ENCODE results near the gene KRTAP10-2. TPM values are rescaled to one million over a fixed set of nuclear protein-coding genes. Genes with fewer than 3 reads are reported as not detected.

Gene KRTAP10-2
- total RNA-seq, 4 donors from 2014 or later: not detected

DNA sequence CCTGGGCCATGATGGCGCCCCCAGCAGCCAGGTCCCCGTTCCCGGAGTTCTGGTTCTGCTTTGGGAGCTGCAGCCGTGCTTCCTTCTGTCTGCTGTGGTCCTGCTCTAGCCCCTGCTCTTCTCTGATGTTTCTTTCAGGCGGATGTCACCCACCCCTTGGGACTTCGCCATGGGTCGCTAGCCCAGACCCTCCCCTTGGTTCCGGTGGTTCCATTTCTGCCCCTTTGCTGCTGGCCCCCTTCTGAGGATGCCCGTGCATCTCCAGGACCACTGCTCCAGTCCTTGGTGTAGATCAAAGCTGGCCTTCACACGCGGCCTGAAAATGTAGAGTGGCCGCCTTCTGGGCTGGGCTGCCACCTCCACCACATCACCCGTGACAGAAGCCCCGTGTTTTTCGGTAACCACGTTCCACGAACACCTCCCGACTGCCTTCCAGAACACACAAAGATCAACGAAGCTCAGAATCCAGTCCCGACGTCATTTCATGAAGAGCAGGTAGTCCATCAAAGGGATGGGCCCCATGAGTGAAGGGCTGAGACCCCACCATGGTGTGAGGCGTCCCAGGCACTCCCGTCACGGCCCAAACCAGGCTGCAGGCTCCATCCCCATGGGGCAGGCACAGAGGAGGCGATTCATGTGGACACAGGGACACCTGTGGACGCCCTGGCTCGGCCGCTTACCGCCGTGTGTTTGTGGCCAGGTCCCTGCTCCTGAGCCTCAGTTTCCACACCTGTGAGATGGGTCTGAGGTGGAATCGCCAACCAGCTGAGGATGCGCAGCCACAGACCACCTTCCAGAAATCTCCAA lies 35.7 kb downstream of the KRTAP10-2 start:
- DNase-seq (ENCODE audit: extremely low spot score): no peak
- Histone ChIP-seq H3K4me1 (peaks cover 1 to 3% (median 3%) of the 10 kb centered on the region in 4 donors), H3K36me3 (no peaks in the 10 kb centered on the region), H3K27me3 (peaks cover 0 to 26% (median 0%) of the 10 kb centered on the region in 4 donors), H3K27ac (replicated peaks in 1 of 4) (no peak overlapping the region), H3K9me3 (no peaks in the 10 kb centered on the region), H3K4me3 (no peak overlapping the region)
- intact Hi-C loops (cut with DNase I): no loop called here
- WGBS: 84% methylated on average over 23 of the region's 32 CpGs
- TF ChIP-seq POLR2AphosphoS5 (IDR thresholded peaks at IDR 0.05) (no peak), POLR2A (IDR thresholded peaks at IDR 0.05; ENCODE audit: low read depth) (no peak), EP300 (IDR thresholded peaks at IDR 0.05) (no peak)
- TF ChIP-seq, protein P1, sequence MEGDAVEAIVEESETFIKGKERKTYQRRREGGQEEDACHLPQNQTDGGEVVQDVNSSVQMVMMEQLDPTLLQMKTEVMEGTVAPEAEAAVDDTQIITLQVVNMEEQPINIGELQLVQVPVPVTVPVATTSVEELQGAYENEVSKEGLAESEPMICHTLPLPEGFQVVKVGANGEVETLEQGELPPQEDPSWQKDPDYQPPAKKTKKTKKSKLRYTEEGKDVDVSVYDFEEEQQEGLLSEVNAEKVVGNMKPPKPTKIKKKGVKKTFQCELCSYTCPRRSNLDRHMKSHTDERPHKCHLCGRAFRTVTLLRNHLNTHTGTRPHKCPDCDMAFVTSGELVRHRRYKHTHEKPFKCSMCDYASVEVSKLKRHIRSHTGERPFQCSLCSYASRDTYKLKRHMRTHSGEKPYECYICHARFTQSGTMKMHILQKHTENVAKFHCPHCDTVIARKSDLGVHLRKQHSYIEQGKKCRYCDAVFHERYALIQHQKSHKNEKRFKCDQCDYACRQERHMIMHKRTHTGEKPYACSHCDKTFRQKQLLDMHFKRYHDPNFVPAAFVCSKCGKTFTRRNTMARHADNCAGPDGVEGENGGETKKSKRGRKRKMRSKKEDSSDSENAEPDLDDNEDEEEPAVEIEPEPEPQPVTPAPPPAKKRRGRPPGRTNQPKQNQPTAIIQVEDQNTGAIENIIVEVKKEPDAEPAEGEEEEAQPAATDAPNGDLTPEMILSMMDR (IDR thresholded peaks at IDR 0.05): no peak

GRCh38 chr21:44514746-44515358 lies 36.5 kb downstream of the KRTAP10-2 start:
- H3K36me3 ChIP-seq: no peaks in the 10 kb centered on the region
- intact Hi-C loops (cut with DNase I): no loop called here
- TF ChIP-seq POLR2A (IDR thresholded peaks at IDR 0.05; ENCODE audit: low read depth) (no peak), EP300 (IDR thresholded peaks at IDR 0.05) (no peak), POLR2AphosphoS5 (IDR thresholded peaks at IDR 0.05) (no peak)
- TF ChIP-seq, protein P1 (IDR thresholded peaks at IDR 0.05): no peak

GRCh38 chr21:44514218-44514520 lies 37.1 kb downstream of the KRTAP10-2 start:
- no peak overlapping the region for H3K4me3 ChIP-seq
- intact Hi-C loops (cut with DNase I): no loop called here
- no peaks in the 10 kb centered on the region for H3K36me3 ChIP-seq
- H3K27ac ChIP-seq (replicated peaks in 1 of 4): no peak overlapping the region
- TF ChIP-seq, protein P1 (IDR thresholded peaks at IDR 0.05): no peak
- no peak for TF ChIP-seq POLR2AphosphoS5 (IDR thresholded peaks at IDR 0.05)
- TF ChIP-seq POLR2A (IDR thresholded peaks at IDR 0.05; ENCODE audit: low read depth): no peak
- TF ChIP-seq EP300 (IDR thresholded peaks at IDR 0.05): no peak
- no CpG with 5 or more reads among the region's 7 CpGs for WGBS
- H3K4me1 ChIP-seq: peaks cover 7 to 10% (median 8%) of the 10 kb centered on the region in 4 donors
- no peak for DNase-seq (ENCODE audit: extremely low spot score)
- H3K9me3 ChIP-seq: no peaks in the 10 kb centered on the region
- peaks cover 0 to 32% (median 0%) of the 10 kb centered on the region in 4 donors for H3K27me3 ChIP-seq

More at GRCh38 chr21:44514746-44515358, 36.5 kb downstream of the KRTAP10-2 start:
- H3K4me1 ChIP-seq: peaks cover 7 to 10% (median 8%) of the 10 kb centered on the region in 4 donors
- no peak overlapping the region for H3K27ac ChIP-seq (replicated peaks in 1 of 4)
- no peak overlapping the region for H3K4me3 ChIP-seq
- peaks cover 0 to 32% (median 0%) of the 10 kb centered on the region in 4 donors for H3K27me3 ChIP-seq
- no peak for DNase-seq (ENCODE audit: extremely low spot score)
- 79% methylated on average over 9 of the region's 11 CpGs for WGBS
- H3K9me3 ChIP-seq: no peaks in the 10 kb centered on the region

- Histone ChIP-seq H3K27ac (replicated peaks in 1 of 4) (no peak overlapping the region), H3K4me1 (peaks cover 7 to 10% (median 8%) of the 10 kb centered on the region in 4 donors), H3K4me3 (no peak overlapping the region), H3K27me3 (peaks cover 0 to 38% (median 0%) of the 10 kb centered on the region in 4 donors), H3K9me3 (no peaks in the 10 kb centered on the region), H3K36me3 (no peaks in the 10 kb centered on the region)
- no peak for DNase-seq (ENCODE audit: extremely low spot score)
- intact Hi-C loops (cut with DNase I): no loop called here
- 76% methylated on average over 13 of the region's 15 CpGs for WGBS
- TF ChIP-seq POLR2AphosphoS5 (IDR thresholded peaks at IDR 0.05): no peak
- TF ChIP-seq POLR2A (IDR thresholded peaks at IDR 0.05; ENCODE audit: low read depth): no peak
- TF ChIP-seq EP300 (IDR thresholded peaks at IDR 0.05): no peak
- TF ChIP-seq, protein P1 (IDR thresholded peaks at IDR 0.05): no peak
Measured at GRCh38 chr21:44513389-44514217, 37.7 kb downstream of the KRTAP10-2 start.

All from esophagus muscularis mucosa (tissue), 4 donors.